ENCODE results near the gene NCKAP5. TPM values are rescaled to one million over a fixed set of nuclear protein-coding genes. Genes with fewer than 3 reads are reported as not detected.

NCKAP5 gene
- total RNA-seq, 3 donors from 2014 or later (not counting 1 experiment from before 2014, with no cell fraction given): 0.12 to 0.20 TPM; not detected in 1

DNA sequence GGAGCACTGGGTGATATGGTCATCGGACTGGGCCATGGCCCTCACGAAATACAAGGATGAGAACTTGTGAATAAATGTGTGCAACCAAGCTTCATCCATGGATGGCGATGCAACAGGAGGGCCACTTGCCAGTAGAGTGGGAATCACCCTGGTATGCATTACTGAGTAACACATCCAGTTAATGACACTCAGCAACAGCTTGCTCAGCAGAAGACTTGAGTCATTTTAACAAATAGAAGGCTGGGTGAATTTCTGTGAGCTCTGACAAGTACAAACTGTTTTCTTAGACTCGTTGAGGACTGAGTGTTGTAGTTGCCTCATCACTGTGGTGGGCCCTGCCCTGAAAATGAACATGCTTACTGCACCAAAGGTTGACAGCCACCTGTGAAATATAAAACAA, 221.6 kb downstream of the NCKAP5 start:
- Histone ChIP-seq H3K27ac (ENCODE audit: low read length) (no peak overlapping the region), H3K36me3 (ENCODE audit: control insufficient read depth, insufficient read depth, low read length) (no peaks in the 10 kb centered on the region), H3K4me1 (ENCODE audit: control insufficient read depth, insufficient read depth, low read length) (no peaks in the 10 kb centered on the region), H3K27me3 (ENCODE audit: control insufficient read depth, insufficient read depth, low read length) (no peaks in the 10 kb centered on the region), H3K9me3 (ENCODE audit: control insufficient read depth, insufficient read depth, low read length) (peaks cover 2% of the 10 kb centered on the region), H3K4me3 (ENCODE audit: low read length) (no peak overlapping the region)
- Mint-ChIP-seq H3K36me3 (no peaks in the 10 kb centered on the region), H3K4me3 (no peak overlapping the region), H3K27ac (no peak overlapping the region), H3K9me3 (peaks cover 14 to 20% of the 10 kb centered on the region in 2 donors), H3K4me1 (no peaks in the 10 kb centered on the region), H3K27me3 (ENCODE audit: low read depth in 2 of 2) (no peaks in the 10 kb centered on the region)
- intact Hi-C loops (cut with micrococcal nuclease): no loop called here
- 90% methylated on average over 4 of the region's 4 CpGs for WGBS (ENCODE audit: insufficient coverage)
- no peak for DNase-seq
- TF ChIP-seq, protein P1, sequence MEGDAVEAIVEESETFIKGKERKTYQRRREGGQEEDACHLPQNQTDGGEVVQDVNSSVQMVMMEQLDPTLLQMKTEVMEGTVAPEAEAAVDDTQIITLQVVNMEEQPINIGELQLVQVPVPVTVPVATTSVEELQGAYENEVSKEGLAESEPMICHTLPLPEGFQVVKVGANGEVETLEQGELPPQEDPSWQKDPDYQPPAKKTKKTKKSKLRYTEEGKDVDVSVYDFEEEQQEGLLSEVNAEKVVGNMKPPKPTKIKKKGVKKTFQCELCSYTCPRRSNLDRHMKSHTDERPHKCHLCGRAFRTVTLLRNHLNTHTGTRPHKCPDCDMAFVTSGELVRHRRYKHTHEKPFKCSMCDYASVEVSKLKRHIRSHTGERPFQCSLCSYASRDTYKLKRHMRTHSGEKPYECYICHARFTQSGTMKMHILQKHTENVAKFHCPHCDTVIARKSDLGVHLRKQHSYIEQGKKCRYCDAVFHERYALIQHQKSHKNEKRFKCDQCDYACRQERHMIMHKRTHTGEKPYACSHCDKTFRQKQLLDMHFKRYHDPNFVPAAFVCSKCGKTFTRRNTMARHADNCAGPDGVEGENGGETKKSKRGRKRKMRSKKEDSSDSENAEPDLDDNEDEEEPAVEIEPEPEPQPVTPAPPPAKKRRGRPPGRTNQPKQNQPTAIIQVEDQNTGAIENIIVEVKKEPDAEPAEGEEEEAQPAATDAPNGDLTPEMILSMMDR (IDR thresholded peaks at IDR 0.05): no peak
- ATAC-seq: no peak

DNA sequence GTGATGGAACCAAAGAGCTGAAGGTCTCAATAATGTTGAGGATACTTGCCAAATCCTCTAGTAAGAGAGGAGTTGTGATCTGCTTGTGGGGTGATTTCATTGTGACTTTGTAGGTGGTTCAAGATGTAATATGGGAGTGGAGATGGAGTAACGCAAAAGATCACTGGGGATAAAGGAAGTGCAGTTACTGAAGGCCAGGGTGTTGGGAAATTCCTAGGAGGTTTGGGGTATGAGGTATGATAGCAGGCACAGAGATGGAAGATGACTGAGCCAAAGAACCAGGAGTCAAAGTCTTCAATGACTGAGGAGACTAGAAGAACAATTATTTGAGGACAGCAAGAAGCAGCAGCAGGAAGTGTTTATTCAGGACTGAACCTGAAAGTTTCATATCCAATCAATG, 222.6 kb downstream of the NCKAP5 start:
- H3K27ac ChIP-seq (ENCODE audit: low read length): no peak overlapping the region
- no peaks in the 10 kb centered on the region for H3K36me3 Mint-ChIP-seq
- ATAC-seq (no peak), DNase-seq (no peak)
- peaks cover 14 to 17% of the 10 kb centered on the region in 2 donors for H3K9me3 Mint-ChIP-seq
- no peak overlapping the region for H3K4me3 Mint-ChIP-seq
- TF ChIP-seq, protein P1 (IDR thresholded peaks at IDR 0.05): no peak
- no peaks in the 10 kb centered on the region for H3K4me1 ChIP-seq (ENCODE audit: control insufficient read depth, insufficient read depth, low read length)
- peaks cover 2% of the 10 kb centered on the region for H3K9me3 ChIP-seq (ENCODE audit: control insufficient read depth, insufficient read depth, low read length)
- no peaks in the 10 kb centered on the region for H3K27me3 ChIP-seq (ENCODE audit: control insufficient read depth, insufficient read depth, low read length)
- no peaks in the 10 kb centered on the region for H3K4me1 Mint-ChIP-seq
- H3K27me3 Mint-ChIP-seq (ENCODE audit: low read depth in 2 of 2): no peaks in the 10 kb centered on the region
- no peaks in the 10 kb centered on the region for H3K36me3 ChIP-seq (ENCODE audit: control insufficient read depth, insufficient read depth, low read length)
- H3K4me3 ChIP-seq (ENCODE audit: low read length): no peak overlapping the region
- intact Hi-C loops (cut with micrococcal nuclease): no loop called here
- H3K27ac Mint-ChIP-seq: no peak overlapping the region
- 89% methylated on average over 1 of the region's 1 CpG for WGBS (ENCODE audit: insufficient coverage)

DNA sequence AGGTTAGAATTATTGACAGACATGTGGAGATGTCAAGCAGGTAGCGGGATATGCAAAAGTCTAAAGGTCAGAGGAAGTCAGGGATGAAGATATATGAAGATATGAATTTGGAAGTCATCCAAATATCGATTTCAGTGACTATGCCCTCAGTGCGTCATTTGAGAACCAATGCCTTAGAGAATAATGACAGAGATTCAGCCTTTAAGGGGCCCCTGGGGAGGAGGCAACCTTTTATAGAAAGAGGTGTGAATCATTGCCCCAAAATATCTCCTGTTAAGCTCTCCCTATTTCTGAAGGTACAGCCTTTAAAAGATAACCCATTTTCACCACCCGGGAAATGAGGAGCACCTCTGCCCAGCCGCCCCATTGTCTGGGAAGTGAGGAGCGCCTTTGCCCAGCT, 223.4 kb downstream of the NCKAP5 start:
- intact Hi-C loops (cut with micrococcal nuclease): no loop called here
- no peaks in the 10 kb centered on the region for H3K36me3 ChIP-seq (ENCODE audit: control insufficient read depth, insufficient read depth, low read length)
- ATAC-seq (no peak), DNase-seq (no peak)
- Mint-ChIP-seq H3K27me3 (ENCODE audit: low read depth in 2 of 2) (no peaks in the 10 kb centered on the region), H3K4me1 (no peaks in the 10 kb centered on the region), H3K4me3 (no peak overlapping the region), H3K36me3 (no peaks in the 10 kb centered on the region), H3K27ac (no peak overlapping the region), H3K9me3 (peaks cover 14 to 17% of the 10 kb centered on the region in 2 donors)
- TF ChIP-seq, protein P1 (IDR thresholded peaks at IDR 0.05): no peak
- WGBS (ENCODE audit: insufficient coverage): 84% methylated on average over 6 of the region's 6 CpGs
- peaks cover 2% of the 10 kb centered on the region for H3K9me3 ChIP-seq (ENCODE audit: control insufficient read depth, insufficient read depth, low read length)
- no peaks in the 10 kb centered on the region for H3K4me1 ChIP-seq (ENCODE audit: control insufficient read depth, insufficient read depth, low read length)
- no peaks in the 10 kb centered on the region for H3K27me3 ChIP-seq (ENCODE audit: control insufficient read depth, insufficient read depth, low read length)
- H3K27ac ChIP-seq (ENCODE audit: low read length): no peak overlapping the region
- no peak overlapping the region for H3K4me3 ChIP-seq (ENCODE audit: low read length)

DNA sequence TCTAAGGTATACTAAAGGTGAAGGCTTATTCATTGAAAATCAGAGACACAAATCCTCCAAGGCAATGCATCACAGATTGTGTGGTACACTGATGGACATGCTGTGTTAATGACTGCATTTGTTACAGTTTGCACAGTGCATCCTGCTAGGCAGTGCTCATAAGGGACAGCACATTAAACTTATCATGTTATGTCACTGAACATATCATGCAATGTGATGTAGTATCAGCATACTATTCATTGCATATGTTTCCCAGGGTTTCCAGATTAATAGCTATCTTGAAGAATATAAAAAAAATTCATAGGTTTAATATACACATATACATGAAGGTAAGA, 225.3 kb downstream of the NCKAP5 start:
- TF ChIP-seq, protein P1 (IDR thresholded peaks at IDR 0.05): no peak
- no peaks in the 10 kb centered on the region for H3K27me3 Mint-ChIP-seq (ENCODE audit: low read depth in 2 of 2)
- no peak overlapping the region for H3K4me3 ChIP-seq (ENCODE audit: low read length)
- no peaks in the 10 kb centered on the region for H3K4me1 ChIP-seq (ENCODE audit: control insufficient read depth, insufficient read depth, low read length)
- H3K27ac Mint-ChIP-seq: no peak overlapping the region
- no peaks in the 10 kb centered on the region for H3K36me3 Mint-ChIP-seq
- peaks cover 2% of the 10 kb centered on the region for H3K9me3 ChIP-seq (ENCODE audit: control insufficient read depth, insufficient read depth, low read length)
- DNase-seq: no peak
- no peak for ATAC-seq
- intact Hi-C loops (cut with micrococcal nuclease): no loop called here
- H3K27me3 ChIP-seq (ENCODE audit: control insufficient read depth, insufficient read depth, low read length): no peaks in the 10 kb centered on the region
- peaks cover 11 to 13% of the 10 kb centered on the region in 2 donors for H3K9me3 Mint-ChIP-seq
- H3K4me1 Mint-ChIP-seq: no peaks in the 10 kb centered on the region
- H3K36me3 ChIP-seq (ENCODE audit: control insufficient read depth, insufficient read depth, low read length): no peaks in the 10 kb centered on the region
- no peak overlapping the region for H3K27ac ChIP-seq (ENCODE audit: low read length)
- no peak overlapping the region for H3K4me3 Mint-ChIP-seq
